Endothelial cell (in vitro differentiated cells): ENCODE results near the gene GTSE1. TPM values are rescaled to one million over a fixed set of nuclear protein-coding genes. Genes with fewer than 3 reads are reported as not detected.
A peak's percentile ranks its signal among the peaks of the same experiment; 100 is the strongest.

Source experiments
- DNase-seq: peaks from one replicate; pipeline ENCODE4 v3.0.0; 2021; ENCODE audit warnings: low spot score
- H3K27ac Mint-ChIP-seq: one replicate; pipeline ENCODE4 v1.8.0; 2021; ENCODE audit warnings: mixed read lengths, inconsistent platforms; ENCODE audit not compliant: unreplicated experiment
- H3K27me3 Mint-ChIP-seq: one replicate; pipeline ENCODE4 v1.8.0; 2021; ENCODE audit warnings: mild to moderate bottlenecking, moderate library complexity, mixed read lengths, inconsistent platforms; ENCODE audit not compliant: unreplicated experiment
- H3K36me3 Mint-ChIP-seq: one replicate; pipeline ENCODE4 v1.8.0; 2021; ENCODE audit warnings: mild to moderate bottlenecking, low read depth, mixed read lengths, inconsistent platforms; ENCODE audit not compliant: unreplicated experiment
- H3K4me1 Mint-ChIP-seq: one replicate; pipeline ENCODE4 v1.8.0; 2021; ENCODE audit warnings: mild to moderate bottlenecking, mixed read lengths, inconsistent platforms; ENCODE audit not compliant: unreplicated experiment
- H3K4me3 Mint-ChIP-seq: one replicate; pipeline ENCODE4 v1.8.0; 2021; ENCODE audit warnings: mild to moderate bottlenecking, mixed read lengths, inconsistent platforms; ENCODE audit not compliant: unreplicated experiment
- H3K9me3 Mint-ChIP-seq: one replicate; pipeline ENCODE4 v1.8.0; 2021; ENCODE audit warnings: mixed read lengths, inconsistent platforms; ENCODE audit not compliant: unreplicated experiment
- CTCF ChIP-seq: fragments of 200-600 bp; sonication (generic); IDR thresholded peaks from one replicate; pipeline ENCODE4 v1.5.0; 2021; ENCODE audit warnings: antibody characterized with exemption; ENCODE audit not compliant: unreplicated experiment
- total RNA-seq: library from RNA; stranded (reverse); fragmentation: NEBNext Ultra II Directional; extraction: Animal tissue kit (Norgen Biotek cat#: 25700); gene quantifications from one replicate; pipeline ENCODE4 v1.2.1, GENCODE V29; 2021; ENCODE audit not compliant: unreplicated experiment

GTSE1 gene
- total RNA-seq, 1 donor from 2014 or later: 8.2 TPM

- Mint-ChIP-seq H3K4me1 (no peaks in the 10 kb centered on the region), H3K27ac (no peak overlapping the region), H3K4me3 (no peak overlapping the region), H3K36me3 (peaks cover 34% of the 10 kb centered on the region), H3K9me3 (no peaks in the 10 kb centered on the region), H3K27me3 (peaks cover 11% of the 10 kb centered on the region)
- no peak for DNase-seq
- TF ChIP-seq CTCF: no peak
Measured at GRCh38 chr22:46351767-46352166, 55.1 kb downstream of the GTSE1 start.

GRCh38 chr22:46352276-46352675 is 55.6 kb downstream of the GTSE1 start:
- DNase-seq: no peak
- Mint-ChIP-seq H3K4me3 (no peak overlapping the region), H3K4me1 (no peaks in the 10 kb centered on the region), H3K9me3 (no peaks in the 10 kb centered on the region), H3K27me3 (peaks cover 11% of the 10 kb centered on the region), H3K27ac (no peak overlapping the region), H3K36me3 (peaks cover 33% of the 10 kb centered on the region)
- no peak for TF ChIP-seq CTCF

GRCh38 chr22:46352691-46353386 is 56.2 kb downstream of the GTSE1 start:
- Mint-ChIP-seq H3K4me1 (no peaks in the 10 kb centered on the region), H3K27ac (no peak overlapping the region), H3K4me3 (no peak overlapping the region), H3K27me3 (peaks cover 10% of the 10 kb centered on the region), H3K9me3 (no peaks in the 10 kb centered on the region), H3K36me3 (peaks cover 35% of the 10 kb centered on the region)
- DNase-seq: no peak
- no peak for TF ChIP-seq CTCF

GRCh38 chr22:46353483-46354105 is 56.9 kb downstream of the GTSE1 start:
- Mint-ChIP-seq H3K36me3 (peaks cover 35% of the 10 kb centered on the region), H3K27ac (no peak overlapping the region), H3K4me3 (peak overlapping the region; percentile 25)

More at GRCh38 chr22:46353483-46354105, 56.9 kb downstream of the GTSE1 start:
- H3K4me1 Mint-ChIP-seq: no peaks in the 10 kb centered on the region
- no peaks in the 10 kb centered on the region for H3K9me3 Mint-ChIP-seq
- peaks cover 9% of the 10 kb centered on the region for H3K27me3 Mint-ChIP-seq
- TF ChIP-seq CTCF: no peak
- no peak for DNase-seq
